Measurements from ENCODE around the gene MYG1. TPM values are rescaled to one million over a fixed set of nuclear protein-coding genes. Genes with fewer than 3 reads are reported as not detected.

Gene MYG1
- 38.6 and 50.0 TPM in 2 replicates for total RNA-seq

GRCh38 chr12:53299454-53300180, at the start of gene MYG1:
Gene MYG1, plus strand, starts transcription at chr12:53299695. Its CDS starts 43 bp downstream, at chr12:53299738.

GRCh38 chr12:53267999-53268629, 31.4 kb upstream of the MYG1 start, which contains the start of gene ESPL1:
Gene ESPL1, plus strand, starts transcription at chr12:53268299. Its CDS starts 468 bp downstream, at chr12:53268767.

GRCh38 chr12:53295070-53295890, 4.2 kb upstream of the MYG1 start, which contains the start of gene PFDN5:
Gene PFDN5, plus strand, starts transcription at chr12:53295542. Its CDS starts 26 bp downstream, at chr12:53295568.

GRCh38 chr12:53336181-53336681, 36.7 kb downstream of the MYG1 start, which contains the start of gene SP7:
Gene SP7, minus strand, starts transcription at chr12:53336354. Its CDS starts 708 bp downstream, at chr12:53335646.

Other genes starting within 250 kb of the MYG1 start
- 25.1 and 34.7 TPM in 2 replicates for gene TNS2, start 249.6 kb upstream of the MYG1 start, total RNA-seq
- 30.7 and 43.3 TPM in 2 replicates for gene SPRYD3, start 220.3 kb upstream of the MYG1 start, total RNA-seq
- 561 and 1,794 TPM in 2 replicates for gene IGFBP6, start 202.0 kb upstream of the MYG1 start, total RNA-seq
- 0.19 TPM in 1 of 2 replicates, not detected in the other for gene SOAT2, start 196.2 kb upstream of the MYG1 start, total RNA-seq
- 13.0 and 14.4 TPM in 2 replicates for gene ZNF740, start 119.0 kb upstream of the MYG1 start, total RNA-seq
- gene CSAD, start 118.8 kb upstream of the MYG1 start, total RNA-seq = 5.0 and 13.0 TPM in 2 replicates
- 0.19 and 0.56 TPM in 2 replicates for gene ITGB7, start 92.4 kb upstream of the MYG1 start, total RNA-seq
- gene RARG, start 67.5 kb upstream of the MYG1 start, total RNA-seq = 14.4 and 21.9 TPM in 2 replicates
- gene ESPL1, start 31.4 kb upstream of the MYG1 start, total RNA-seq = 2.0 and 10.0 TPM in 2 replicates
- gene PFDN5, start 4.2 kb upstream of the MYG1 start, total RNA-seq = 735 and 1,031 TPM in 2 replicates
- 33.4 and 40.9 TPM in 2 replicates for gene AAAS, start 21.9 kb downstream of the MYG1 start, total RNA-seq
- gene SP7, start 36.7 kb downstream of the MYG1 start, total RNA-seq = not detected in 2 replicates
- 18.3 and 27.8 TPM in 2 replicates for gene SP1, start 80.5 kb downstream of the MYG1 start, total RNA-seq
- gene AMHR2, start 124.2 kb downstream of the MYG1 start, total RNA-seq = under 0.01 TPM in 1 of 2 replicates, not detected in the other
- gene PRR13, start 142.0 kb downstream of the MYG1 start, total RNA-seq = 19.7 and 29.5 TPM in 2 replicates
- gene PCBP2, start 152.4 kb downstream of the MYG1 start, total RNA-seq = 172 and 193 TPM in 2 replicates
- 20.1 and 29.6 TPM in 2 replicates for gene MAP3K12, start 199.8 kb downstream of the MYG1 start, total RNA-seq
- 26.2 and 55.4 TPM in 2 replicates for gene TARBP2, start 201.6 kb downstream of the MYG1 start, total RNA-seq
- gene NPFF, start 207.8 kb downstream of the MYG1 start, total RNA-seq = not detected in 2 replicates

Data from regular cardiac myocyte (primary cell).